ENCODE results near the gene TRAF3IP3.

Gene TRAF3IP3

GRCh38 chr1:209813902-209814301 lies 58.0 kb downstream of the TRAF3IP3 start:
- no peaks in the 10 kb centered on the region for H3K4me1 ChIP-seq (ENCODE audit: control insufficient read depth, insufficient read depth, low read length, poor library complexity, severe bottlenecking)
- H3K9me3 ChIP-seq (ENCODE audit: control insufficient read depth, low read length) = no peaks in the 10 kb centered on the region
- 90 to 93% methylated on average over 2 of the region's 4 CpGs for WGBS, 2 experiments (ENCODE audit: insufficient coverage in 2 of 2)
- H3K36me3 ChIP-seq (ENCODE audit: control insufficient read depth, insufficient read depth, low read length) = no peaks in the 10 kb centered on the region
- no peak overlapping the region for H3K27ac ChIP-seq (ENCODE audit: low read depth, low read length, severe bottlenecking)
- H3K4me3 ChIP-seq (ENCODE audit: extremely low read depth, insufficient read depth, low read length, poor library complexity, severe bottlenecking) = no peak overlapping the region

DNA sequence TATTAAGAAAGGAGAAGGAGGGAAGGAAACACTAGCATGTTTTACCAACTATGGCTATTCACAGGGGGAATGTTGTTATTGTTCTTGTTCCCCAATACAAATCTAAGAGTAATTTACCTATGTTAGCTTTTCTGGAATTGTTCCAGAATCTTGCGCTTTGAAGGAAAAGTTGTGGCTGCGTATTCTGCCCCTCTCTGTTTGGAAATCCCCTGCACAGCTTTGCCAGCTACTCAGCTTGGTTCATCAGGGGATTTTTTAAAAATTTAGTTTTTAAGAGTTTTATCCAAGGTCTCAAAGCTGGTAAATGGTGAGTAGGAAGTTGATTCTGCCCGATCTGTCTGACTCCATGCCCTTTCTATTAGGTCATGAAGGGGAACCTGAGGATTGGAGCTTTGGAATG lies 59.6 kb downstream of the TRAF3IP3 start:
- no peaks in the 10 kb centered on the region for H3K4me1 ChIP-seq (ENCODE audit: control insufficient read depth, insufficient read depth, low read length, poor library complexity, severe bottlenecking)
- 90 to 93% methylated on average over 3 of the region's 3 CpGs for WGBS, 2 experiments (ENCODE audit: insufficient coverage in 2 of 2)
- H3K27ac ChIP-seq (ENCODE audit: low read depth, low read length, severe bottlenecking) = no peak overlapping the region
- no peaks in the 10 kb centered on the region for H3K9me3 ChIP-seq (ENCODE audit: control insufficient read depth, low read length)
- no peak overlapping the region for H3K4me3 ChIP-seq (ENCODE audit: extremely low read depth, insufficient read depth, low read length, poor library complexity, severe bottlenecking)
- no peaks in the 10 kb centered on the region for H3K36me3 ChIP-seq (ENCODE audit: control insufficient read depth, insufficient read depth, low read length)

- H3K27ac ChIP-seq (ENCODE audit: low read depth, low read length, severe bottlenecking) = no peak overlapping the region
- H3K36me3 ChIP-seq (ENCODE audit: control insufficient read depth, insufficient read depth, low read length) = no peaks in the 10 kb centered on the region
- H3K9me3 ChIP-seq (ENCODE audit: control insufficient read depth, low read length) = no peaks in the 10 kb centered on the region
- H3K4me3 ChIP-seq (ENCODE audit: extremely low read depth, insufficient read depth, low read length, poor library complexity, severe bottlenecking) = no peak overlapping the region
- no peaks in the 10 kb centered on the region for H3K4me1 ChIP-seq (ENCODE audit: control insufficient read depth, insufficient read depth, low read length, poor library complexity, severe bottlenecking)
- WGBS, 2 experiments (ENCODE audit: insufficient coverage in 2 of 2) = 81 to 90% methylated on average over 2 to 5 of the region's 6 CpGs
Observed at GRCh38 chr1:209815931-209816341, 60.1 kb downstream of the TRAF3IP3 start.

- Histone ChIP-seq H3K4me3 (ENCODE audit: extremely low read depth, insufficient read depth, low read length, poor library complexity, severe bottlenecking) (no peak overlapping the region), H3K4me1 (ENCODE audit: control insufficient read depth, insufficient read depth, low read length, poor library complexity, severe bottlenecking) (no peaks in the 10 kb centered on the region), H3K36me3 (ENCODE audit: control insufficient read depth, insufficient read depth, low read length) (no peaks in the 10 kb centered on the region), H3K27ac (ENCODE audit: low read depth, low read length, severe bottlenecking) (no peak overlapping the region), H3K9me3 (ENCODE audit: control insufficient read depth, low read length) (no peaks in the 10 kb centered on the region)
- 0 to 57% methylated on average over 1 to 3 of the region's 3 CpGs for WGBS, 2 experiments (ENCODE audit: insufficient coverage in 2 of 2)
Observed at GRCh38 chr1:209816923-209817322, 61.1 kb downstream of the TRAF3IP3 start.

DNA sequence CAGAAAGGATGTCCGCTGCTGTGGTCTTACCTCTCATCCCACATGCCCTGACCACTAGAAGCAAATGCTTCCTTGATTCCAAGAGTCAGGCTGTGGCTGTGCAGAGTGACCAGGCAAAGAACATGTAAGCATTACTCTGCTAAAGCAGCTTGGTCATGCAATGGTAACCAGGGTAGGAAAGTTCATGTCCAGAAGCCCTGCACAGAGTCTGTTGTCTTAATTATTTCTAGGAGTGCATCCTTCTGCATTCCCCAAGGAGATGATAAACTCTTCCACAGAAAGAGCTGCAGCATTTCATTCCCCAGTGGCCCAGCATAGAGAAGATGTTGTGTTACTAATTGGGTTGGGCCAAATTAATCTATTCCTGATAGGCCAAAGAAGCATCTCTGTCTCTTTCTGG lies 61.8 kb downstream of the TRAF3IP3 start:
- Histone ChIP-seq H3K4me3 (ENCODE audit: extremely low read depth, insufficient read depth, low read length, poor library complexity, severe bottlenecking) (no peak overlapping the region), H3K9me3 (ENCODE audit: control insufficient read depth, low read length) (no peaks in the 10 kb centered on the region), H3K27ac (ENCODE audit: low read depth, low read length, severe bottlenecking) (no peak overlapping the region), H3K36me3 (ENCODE audit: control insufficient read depth, insufficient read depth, low read length) (no peaks in the 10 kb centered on the region), H3K4me1 (ENCODE audit: control insufficient read depth, insufficient read depth, low read length, poor library complexity, severe bottlenecking) (no peaks in the 10 kb centered on the region)
- 100% methylated on average over 1 of the region's 1 CpG; no CpG with 5 or more reads in 1 of the 2 experiments for WGBS, 2 experiments (ENCODE audit: insufficient coverage in 2 of 2)

DNA sequence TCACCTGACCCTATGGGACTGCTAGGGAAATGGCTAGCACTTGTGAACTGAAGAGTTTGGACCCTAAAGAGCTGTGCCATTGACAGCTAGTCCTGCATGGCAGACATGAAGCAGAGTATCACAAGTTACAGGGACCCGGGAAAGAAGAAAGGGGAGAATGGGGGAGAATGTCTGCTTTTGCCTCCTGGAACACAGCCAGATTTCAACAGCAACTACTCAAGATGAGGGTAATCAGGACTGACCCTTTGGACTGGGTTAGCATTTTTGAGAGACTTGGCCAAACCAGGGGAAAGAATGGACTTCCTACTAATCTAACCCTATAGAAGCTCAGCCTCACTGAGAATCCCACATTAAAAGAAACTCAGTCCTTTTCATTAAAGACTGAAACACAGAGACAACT lies 63.2 kb downstream of the TRAF3IP3 start:
- no peaks in the 10 kb centered on the region for H3K9me3 ChIP-seq (ENCODE audit: control insufficient read depth, low read length)
- no peaks in the 10 kb centered on the region for H3K4me1 ChIP-seq (ENCODE audit: control insufficient read depth, insufficient read depth, low read length, poor library complexity, severe bottlenecking)
- WGBS, 2 experiments (ENCODE audit: insufficient coverage in 2 of 2) = no CpG with 5 or more reads among the region's 1 CpG
- no peaks in the 10 kb centered on the region for H3K36me3 ChIP-seq (ENCODE audit: control insufficient read depth, insufficient read depth, low read length)
- H3K4me3 ChIP-seq (ENCODE audit: extremely low read depth, insufficient read depth, low read length, poor library complexity, severe bottlenecking) = no peak overlapping the region
- no peak overlapping the region for H3K27ac ChIP-seq (ENCODE audit: low read depth, low read length, severe bottlenecking)

DNA sequence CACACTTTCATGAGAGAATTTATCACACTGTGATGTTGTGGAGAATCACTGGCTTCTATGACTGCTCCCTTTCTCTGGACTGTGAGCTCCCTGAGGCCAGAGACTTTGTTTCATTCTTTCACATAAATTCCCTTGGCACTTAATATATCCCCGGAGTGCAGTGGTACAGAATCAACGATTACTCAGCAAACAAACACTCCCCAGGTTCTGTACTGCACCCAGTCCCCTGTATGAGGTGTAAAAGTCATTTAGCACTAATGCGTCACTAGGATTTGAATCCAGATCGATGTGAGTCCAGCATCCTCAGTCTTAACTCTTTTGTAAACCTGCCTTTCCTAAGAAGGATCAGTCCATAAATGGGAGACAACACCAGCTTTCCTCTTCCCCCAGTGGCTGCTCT lies 65.1 kb downstream of the TRAF3IP3 start:
- Histone ChIP-seq H3K27ac (ENCODE audit: low read depth, low read length, severe bottlenecking) (no peak overlapping the region), H3K9me3 (ENCODE audit: control insufficient read depth, low read length) (no peaks in the 10 kb centered on the region), H3K36me3 (ENCODE audit: control insufficient read depth, insufficient read depth, low read length) (no peaks in the 10 kb centered on the region), H3K4me1 (ENCODE audit: control insufficient read depth, insufficient read depth, low read length, poor library complexity, severe bottlenecking) (no peaks in the 10 kb centered on the region), H3K4me3 (ENCODE audit: extremely low read depth, insufficient read depth, low read length, poor library complexity, severe bottlenecking) (no peak overlapping the region)
- 84 to 100% methylated on average over 2 to 3 of the region's 4 CpGs for WGBS, 2 experiments (ENCODE audit: insufficient coverage in 2 of 2)

GRCh38 chr1:209822706-209823105 lies 66.9 kb downstream of the TRAF3IP3 start:
- no peak overlapping the region for H3K27ac ChIP-seq (ENCODE audit: low read depth, low read length, severe bottlenecking)
- H3K4me3 ChIP-seq (ENCODE audit: extremely low read depth, insufficient read depth, low read length, poor library complexity, severe bottlenecking) = no peak overlapping the region
- no peaks in the 10 kb centered on the region for H3K36me3 ChIP-seq (ENCODE audit: control insufficient read depth, insufficient read depth, low read length)
- H3K4me1 ChIP-seq (ENCODE audit: control insufficient read depth, insufficient read depth, low read length, poor library complexity, severe bottlenecking) = no peaks in the 10 kb centered on the region
- 85 to 86% methylated on average over 6 to 7 of the region's 7 CpGs for WGBS, 2 experiments (ENCODE audit: insufficient coverage in 2 of 2)
- H3K9me3 ChIP-seq (ENCODE audit: control insufficient read depth, low read length) = no peaks in the 10 kb centered on the region

DNA sequence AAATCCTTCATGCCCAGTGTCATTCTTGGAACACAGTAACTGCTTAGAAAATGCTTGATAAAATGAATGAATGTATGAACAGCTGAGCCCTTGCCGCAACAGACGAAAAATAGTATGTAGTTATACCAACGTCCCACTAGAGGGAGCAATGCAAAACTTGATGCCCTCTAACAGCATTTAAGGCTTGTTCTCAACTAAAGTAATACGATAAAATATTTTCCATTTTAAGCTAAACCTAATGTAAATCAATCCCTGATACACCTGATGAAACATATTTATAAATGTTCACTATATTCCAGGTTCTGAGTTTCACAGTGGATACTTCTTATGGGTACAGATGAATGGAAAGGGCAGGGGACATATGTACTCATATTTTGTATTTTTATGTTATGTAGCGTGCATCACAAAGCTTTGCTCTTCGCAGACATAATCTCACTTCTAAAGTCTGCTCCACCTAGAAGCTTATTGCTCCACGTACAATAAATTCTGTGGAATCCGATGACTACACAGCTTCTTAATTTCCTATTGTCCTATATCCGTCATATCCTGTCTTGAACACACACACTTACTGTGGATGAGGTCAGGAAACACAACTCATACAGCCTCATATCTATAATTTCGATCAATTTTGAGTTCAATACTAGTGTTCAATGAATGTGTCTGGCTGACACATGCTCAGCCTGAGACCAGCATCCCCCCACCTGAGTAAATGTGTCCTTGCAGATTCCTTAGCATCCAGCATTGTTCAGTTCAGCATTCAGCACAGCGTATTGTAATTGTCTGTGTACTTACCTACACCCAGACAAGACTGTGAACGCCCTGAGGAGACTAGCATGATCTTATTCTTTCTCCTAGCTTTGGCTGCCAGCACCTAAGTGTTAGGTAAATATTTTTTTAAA lies 67.5 kb downstream of the TRAF3IP3 start:
- no peaks in the 10 kb centered on the region for H3K36me3 ChIP-seq (ENCODE audit: control insufficient read depth, insufficient read depth, low read length)
- H3K27ac ChIP-seq (ENCODE audit: low read depth, low read length, severe bottlenecking) = no peak overlapping the region
- WGBS, 2 experiments (ENCODE audit: insufficient coverage in 2 of 2) = 56 to 63% methylated on average over 3 to 6 of the region's 12 CpGs
- no peaks in the 10 kb centered on the region for H3K9me3 ChIP-seq (ENCODE audit: control insufficient read depth, low read length)
- no peaks in the 10 kb centered on the region for H3K4me1 ChIP-seq (ENCODE audit: control insufficient read depth, insufficient read depth, low read length, poor library complexity, severe bottlenecking)
- no peak overlapping the region for H3K4me3 ChIP-seq (ENCODE audit: extremely low read depth, insufficient read depth, low read length, poor library complexity, severe bottlenecking)

DNA sequence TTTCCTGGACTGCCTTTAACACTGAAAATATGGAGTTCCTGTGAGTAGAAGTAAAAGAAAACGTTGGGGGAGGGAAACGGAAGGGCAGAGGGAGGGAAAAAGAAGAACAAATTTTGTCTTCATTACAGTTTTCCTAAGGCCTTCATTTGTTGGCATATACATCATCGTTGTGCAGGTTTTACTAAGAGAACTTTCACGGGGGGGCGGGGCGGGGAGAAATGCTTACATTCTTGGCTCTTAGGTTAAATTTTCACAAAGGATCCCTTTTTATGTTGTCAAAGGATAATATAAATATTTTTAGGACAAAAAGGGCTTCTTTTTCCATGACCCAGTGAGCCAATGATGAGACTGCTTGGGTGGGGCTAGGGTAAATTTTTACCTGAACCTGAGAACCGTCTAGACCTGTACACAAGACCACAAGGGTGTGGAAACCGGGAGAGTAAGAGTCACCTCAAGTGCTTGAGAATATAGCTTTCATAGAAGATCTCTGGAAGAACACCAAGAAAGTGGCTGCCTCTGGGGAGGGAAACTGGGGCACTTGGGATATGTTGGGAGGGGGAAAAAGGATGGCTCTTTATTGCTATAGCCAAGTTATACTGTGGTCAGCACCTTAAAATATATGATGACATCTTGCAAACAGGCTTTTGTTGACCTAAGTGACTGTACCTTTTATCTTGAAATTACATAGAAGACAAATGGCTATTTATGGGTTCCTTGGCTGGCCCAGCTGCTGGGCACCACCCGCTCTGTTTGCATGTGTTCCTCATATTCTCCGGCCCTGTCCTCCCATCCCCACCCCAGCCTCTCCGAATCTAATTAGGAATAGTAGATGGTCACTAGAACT lies 70.0 kb downstream of the TRAF3IP3 start:
- WGBS, 2 experiments (ENCODE audit: insufficient coverage in 2 of 2) = 88 to 100% methylated on average over 3 to 4 of the region's 11 CpGs
- Histone ChIP-seq H3K27ac (ENCODE audit: low read depth, low read length, severe bottlenecking) (no peak overlapping the region), H3K4me3 (ENCODE audit: extremely low read depth, insufficient read depth, low read length, poor library complexity, severe bottlenecking) (no peak overlapping the region), H3K36me3 (ENCODE audit: control insufficient read depth, insufficient read depth, low read length) (peaks cover 7% of the 10 kb centered on the region), H3K4me1 (ENCODE audit: control insufficient read depth, insufficient read depth, low read length, poor library complexity, severe bottlenecking) (no peaks in the 10 kb centered on the region), H3K9me3 (ENCODE audit: control insufficient read depth, low read length) (no peaks in the 10 kb centered on the region)
